MM.1S (cell line): Measurements from ENCODE around the gene SLC24A3.

Source experiments
- DNase-seq: peaks from one replicate; pipeline ENCODE4 v3.0.0-alpha.2; 2015
- H2AFZ ChIP-seq: fragments of 300-600 bp; sonication (generic); 2 replicates; pipeline ENCODE4 v1.6.0; 2016; ENCODE audit warnings: antibody characterized with exemption, low read length
- H3F3A ChIP-seq: fragments of 300-600 bp; sonication (generic); 2 replicates; pipeline ENCODE4 v1.6.1; 2016; ENCODE audit warnings: mild to moderate bottlenecking, antibody characterized with exemption, low read length, moderate library complexity, mixed read lengths; ENCODE audit not compliant: insufficient read depth
- H3K27ac ChIP-seq: fragments of 300-600 bp; sonication (generic); 2 replicates; pipeline ENCODE4 v1.5.1; 2016; ENCODE audit warnings: mild to moderate bottlenecking, low read length
- H3K27me3 ChIP-seq: fragments of 300-600 bp; sonication (generic); replicated peaks from 2 replicates; pipeline ENCODE4 v1.6.0; 2016; ENCODE audit warnings: low read length; ENCODE audit not compliant: insufficient read depth
- H3K36me3 ChIP-seq: fragments of 300-600 bp; sonication (generic); replicated peaks from 2 replicates; pipeline ENCODE4 v1.6.1; 2016; ENCODE audit warnings: mild to moderate bottlenecking, low read length, mixed read lengths; ENCODE audit not compliant: insufficient read depth
- H3K4me1 ChIP-seq: fragments of 300-600 bp; sonication (generic); 2 replicates; pipeline ENCODE4 v1.6.1; 2016; ENCODE audit warnings: low read length, mixed read lengths
- H3K4me2 ChIP-seq: fragments of 300-600 bp; sonication (generic); 2 replicates; pipeline ENCODE4 v1.6.0; 2016; ENCODE audit warnings: low read depth, low read length
- H3K4me3 ChIP-seq: fragments of 300-600 bp; sonication (generic); 2 replicates; pipeline ENCODE4 v1.5.1; 2016; ENCODE audit warnings: low read length, mixed read lengths
- H3K79me2 ChIP-seq: fragments of 300-600 bp; sonication (generic); 2 replicates; pipeline ENCODE4 v1.6.1; 2016; ENCODE audit warnings: mixed run types, low read length, mixed read lengths
- H3K9ac ChIP-seq: fragments of 300-600 bp; sonication (generic); 2 replicates; pipeline ENCODE4 v1.6.1; 2016; ENCODE audit warnings: low read length, mixed read lengths
- H3K9me2 ChIP-seq: fragments of 300-600 bp; sonication (generic); replicated peaks from 2 replicates; pipeline ENCODE4 v1.6.1; 2016; ENCODE audit warnings: mild to moderate bottlenecking, low read length, mixed read lengths; ENCODE audit not compliant: insufficient read depth
- H3K9me3 ChIP-seq: fragments of 300-600 bp; sonication (generic); replicated peaks from 2 replicates; pipeline ENCODE4 v1.6.1; 2016; ENCODE audit warnings: mild to moderate bottlenecking, low read length, mixed read lengths; ENCODE audit not compliant: insufficient read depth
- H4K20me1 ChIP-seq: fragments of 300-600 bp; sonication (generic); 2 replicates; pipeline ENCODE4 v1.6.1; 2016; ENCODE audit warnings: mild to moderate bottlenecking, low read length, moderate library complexity, mixed read lengths; ENCODE audit not compliant: insufficient read depth
- EZH2 ChIP-seq: fragments of 300-600 bp; sonication (generic); optimal IDR thresholded peaks from 2 replicates; pipeline ENCODE3; 2017; ENCODE audit warnings: low read depth, mild to moderate bottlenecking, antibody characterized with exemption, low read length, mixed read lengths
- EZH2phosphoT487 ChIP-seq: fragments of 300-600 bp; sonication (generic); IDR thresholded peaks from 2 replicates; pipeline ENCODE4 v1.6.1; 2018; ENCODE audit warnings: antibody characterized with exemption, low read length
- TF ChIP-seq, protein P1 (sequence below): fragments of 300-600 bp; sonication (generic); IDR thresholded peaks from 2 replicates; pipeline ENCODE4 v1.5.1; 2016; ENCODE audit warnings: antibody characterized with exemption, low read length, mixed read lengths

Gene SLC24A3

DNA sequence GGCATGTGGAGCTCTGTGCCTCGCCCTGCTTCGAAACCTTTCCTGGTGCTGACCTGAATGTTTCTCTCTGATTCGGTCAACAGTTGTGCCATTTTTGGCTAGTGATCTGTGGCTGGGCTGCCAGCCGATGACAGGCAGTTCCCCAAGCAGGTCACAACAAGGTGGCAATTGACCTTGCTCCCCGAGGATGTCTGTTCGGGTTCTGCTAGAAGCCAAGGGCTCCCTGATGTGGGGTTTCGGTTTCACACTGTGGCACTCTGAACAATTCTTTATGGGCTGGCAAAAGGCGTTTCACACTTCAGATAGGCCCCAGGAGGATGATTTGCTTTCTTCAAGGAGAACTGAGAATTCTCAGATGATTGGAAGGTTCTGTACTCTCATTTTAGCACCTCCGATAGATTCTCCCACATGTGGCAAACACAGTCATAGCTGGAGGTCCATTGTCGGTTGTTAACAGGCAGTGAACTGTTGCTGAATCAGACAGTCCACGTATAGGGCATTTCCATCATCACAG, 135.6 kb downstream of the SLC24A3 start:
- Histone ChIP-seq H3K9ac (peak overlapping the region; percentile 34; the same call in 1 of the 2 replicates), H3K79me2 (no peaks in the 10 kb centered on the region), H3F3A (peaks cover 15% of the 10 kb centered on the region), H3K4me3 (peak overlapping the region; percentile 51), H3K27ac (peak overlapping the region; percentile 77), H3K27me3 (no peaks in the 10 kb centered on the region), H2AFZ (peak overlapping the region; percentile 61), H3K4me1 (peaks cover 23% of the 10 kb centered on the region), H3K9me2 (no peaks in the 10 kb centered on the region), H3K9me3 (no peaks in the 10 kb centered on the region), H3K4me2 (peak overlapping the region; percentile 70), H4K20me1 (no peaks in the 10 kb centered on the region), H3K36me3 (no peaks in the 10 kb centered on the region)
- DNase-seq = peak; percentile 91
- TF ChIP-seq EZH2phosphoT487 = no peak
- TF ChIP-seq, protein P1, sequence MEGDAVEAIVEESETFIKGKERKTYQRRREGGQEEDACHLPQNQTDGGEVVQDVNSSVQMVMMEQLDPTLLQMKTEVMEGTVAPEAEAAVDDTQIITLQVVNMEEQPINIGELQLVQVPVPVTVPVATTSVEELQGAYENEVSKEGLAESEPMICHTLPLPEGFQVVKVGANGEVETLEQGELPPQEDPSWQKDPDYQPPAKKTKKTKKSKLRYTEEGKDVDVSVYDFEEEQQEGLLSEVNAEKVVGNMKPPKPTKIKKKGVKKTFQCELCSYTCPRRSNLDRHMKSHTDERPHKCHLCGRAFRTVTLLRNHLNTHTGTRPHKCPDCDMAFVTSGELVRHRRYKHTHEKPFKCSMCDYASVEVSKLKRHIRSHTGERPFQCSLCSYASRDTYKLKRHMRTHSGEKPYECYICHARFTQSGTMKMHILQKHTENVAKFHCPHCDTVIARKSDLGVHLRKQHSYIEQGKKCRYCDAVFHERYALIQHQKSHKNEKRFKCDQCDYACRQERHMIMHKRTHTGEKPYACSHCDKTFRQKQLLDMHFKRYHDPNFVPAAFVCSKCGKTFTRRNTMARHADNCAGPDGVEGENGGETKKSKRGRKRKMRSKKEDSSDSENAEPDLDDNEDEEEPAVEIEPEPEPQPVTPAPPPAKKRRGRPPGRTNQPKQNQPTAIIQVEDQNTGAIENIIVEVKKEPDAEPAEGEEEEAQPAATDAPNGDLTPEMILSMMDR = no peak
- no peak for TF ChIP-seq EZH2

DNA sequence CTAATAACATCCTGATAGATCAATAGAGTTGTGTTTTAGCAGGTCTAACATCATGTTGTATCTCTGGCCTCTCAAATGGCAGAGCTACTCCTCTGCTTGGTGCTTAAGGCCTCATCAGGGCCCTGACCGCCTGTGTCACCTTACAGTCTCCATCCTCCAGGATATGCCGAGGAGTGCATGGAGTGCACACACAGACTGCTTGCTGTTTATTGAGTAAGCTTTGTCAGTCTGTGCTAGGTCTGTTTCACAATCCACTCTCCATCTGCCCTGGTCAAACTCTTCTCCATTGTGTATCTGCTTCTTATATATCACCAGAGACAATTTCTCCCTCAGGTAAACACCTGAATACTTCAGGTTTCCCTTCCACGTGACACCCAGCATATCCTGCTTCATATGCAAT, 136.1 kb downstream of the SLC24A3 start:
- H3K27me3 ChIP-seq = no peaks in the 10 kb centered on the region
- H3K4me2 ChIP-seq = peak overlapping the region; percentile 70
- no peaks in the 10 kb centered on the region for H3K79me2 ChIP-seq
- H3K9me3 ChIP-seq = no peaks in the 10 kb centered on the region
- H3K4me1 ChIP-seq = peaks cover 23% of the 10 kb centered on the region
- peaks cover 15% of the 10 kb centered on the region for H3F3A ChIP-seq
- H3K9me2 ChIP-seq = no peaks in the 10 kb centered on the region
- peak overlapping the region; percentile 77; the same call in 1 of the 2 replicates for H3K27ac ChIP-seq
- no peaks in the 10 kb centered on the region for H4K20me1 ChIP-seq
- H2AFZ ChIP-seq = peak overlapping the region; percentile 61
- DNase-seq = no peak
- TF ChIP-seq EZH2 (no peak), EZH2phosphoT487 (no peak)
- TF ChIP-seq, protein P1 = no peak
- H3K36me3 ChIP-seq = no peaks in the 10 kb centered on the region
- H3K4me3 ChIP-seq = peak overlapping the region; percentile 51; the same call in 1 of the 2 replicates
- peak overlapping the region; percentile 34; the same call in 1 of the 2 replicates for H3K9ac ChIP-seq

DNA sequence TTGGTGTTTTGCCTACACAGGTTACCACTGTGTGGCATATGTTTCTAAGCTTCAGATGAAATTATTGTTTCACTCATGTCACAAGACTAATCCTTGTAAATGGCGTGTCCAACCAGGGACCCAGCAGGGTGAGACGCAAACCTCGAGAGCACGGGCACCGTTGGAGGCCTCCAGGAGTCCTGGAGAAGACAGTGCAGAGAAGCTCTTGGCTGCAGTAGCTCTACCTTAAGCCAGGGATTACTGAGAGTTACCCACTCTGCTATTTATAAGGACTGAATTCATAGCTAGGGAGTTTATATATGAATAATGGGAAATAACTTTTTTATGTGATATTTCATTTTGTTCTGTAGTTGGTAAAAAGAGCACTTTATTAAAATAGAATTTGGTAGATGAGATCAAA, 137.4 kb downstream of the SLC24A3 start:
- Histone ChIP-seq H3K4me3 (no peak overlapping the region), H3K4me1 (peaks cover 23% of the 10 kb centered on the region), H3K9me3 (no peaks in the 10 kb centered on the region), H3K4me2 (no peak overlapping the region), H2AFZ (no peak overlapping the region), H3K9ac (no peak overlapping the region), H3F3A (peaks cover 15% of the 10 kb centered on the region), H3K27me3 (no peaks in the 10 kb centered on the region), H3K27ac (no peak overlapping the region), H3K79me2 (no peaks in the 10 kb centered on the region), H3K9me2 (no peaks in the 10 kb centered on the region), H3K36me3 (no peaks in the 10 kb centered on the region), H4K20me1 (no peaks in the 10 kb centered on the region)
- no peak for TF ChIP-seq EZH2phosphoT487
- TF ChIP-seq, protein P1 = no peak
- TF ChIP-seq EZH2 = no peak
- DNase-seq = no peak
